Fibroblast of mammary gland (primary cell): ENCODE data around the gene ATOSA.

Experiments
- DNase-seq: peaks from one replicate; pipeline ENCODE4 v3.0.0-alpha.2; 2010; ENCODE audit warnings: low read depth
- H3K4me3 ChIP-seq: 2 replicates; pipeline ENCODE4 v1.5.1; 2011; ENCODE audit warnings: low read depth, mild to moderate bottlenecking, low read length, moderate library complexity; ENCODE audit not compliant: control insufficient read depth
- CTCF ChIP-seq: conservative IDR thresholded peaks from 2 replicates; pipeline ENCODE4 v1.5.1; 2011; ENCODE audit warnings: low read depth, low read length, inconsistent platforms; ENCODE audit not compliant: control insufficient read depth, insufficient read depth

Gene ATOSA

DNA sequence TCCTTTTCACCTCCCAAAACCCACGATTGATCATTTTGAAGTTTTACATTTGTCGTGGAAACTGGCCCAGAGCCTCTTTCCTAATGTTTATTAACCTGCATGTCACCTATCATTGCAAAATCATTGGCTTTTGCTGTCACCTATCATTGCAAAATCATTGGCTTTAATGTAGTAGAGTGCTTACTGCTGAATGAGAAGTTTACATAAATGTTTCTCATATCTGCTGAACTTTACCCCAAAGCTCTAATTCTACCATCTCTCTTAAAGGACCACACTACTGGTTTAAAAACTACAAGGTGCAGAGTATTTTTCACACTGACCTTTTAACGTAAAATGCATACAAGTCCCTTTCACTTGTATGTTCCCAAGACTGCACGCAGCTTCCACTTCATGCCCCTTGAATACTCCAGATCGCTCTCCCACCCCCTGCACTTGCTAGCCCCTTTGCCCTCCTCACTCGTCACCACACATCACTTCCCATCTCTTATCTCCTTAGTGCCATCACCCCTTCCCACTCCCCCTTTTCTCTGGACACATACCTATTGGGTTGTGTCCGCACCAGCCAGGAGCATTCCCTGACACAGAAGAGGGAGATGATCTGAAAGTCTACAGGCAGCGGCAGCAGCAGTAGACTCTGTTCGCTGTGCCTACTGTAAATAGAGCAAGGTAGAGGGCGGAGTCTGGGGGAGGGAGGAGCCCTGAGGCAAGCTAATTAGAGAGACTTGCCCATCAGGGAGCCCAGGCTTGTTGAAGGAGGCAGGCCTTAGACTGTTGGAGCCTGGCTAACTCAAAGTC is 30.2 kb upstream of the ATOSA start:
- no peak overlapping the region for H3K4me3 ChIP-seq
- TF ChIP-seq CTCF, result no peak
- DNase-seq, result no peak

DNA sequence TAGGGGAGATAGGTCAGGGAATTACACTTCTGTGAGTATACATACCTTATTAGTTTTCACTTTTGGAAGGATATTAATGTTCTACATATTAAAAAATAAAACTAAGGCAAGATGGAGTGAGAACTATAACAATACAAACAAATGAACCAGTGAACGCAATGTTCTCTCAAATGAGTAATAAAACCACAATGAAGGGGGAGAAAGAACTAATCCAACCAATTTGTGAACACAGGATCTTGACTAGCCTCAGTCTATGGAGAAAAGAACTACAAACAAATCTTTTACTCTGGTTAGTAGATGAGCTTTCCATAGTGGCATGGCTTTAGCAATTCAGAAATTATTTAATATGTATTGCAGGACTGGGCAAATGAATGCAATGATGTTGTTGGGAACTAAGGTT is 26.9 kb upstream of the ATOSA start:
- TF ChIP-seq CTCF, result no peak
- no peak overlapping the region for H3K4me3 ChIP-seq
- DNase-seq, result peak; percentile 57

DNA sequence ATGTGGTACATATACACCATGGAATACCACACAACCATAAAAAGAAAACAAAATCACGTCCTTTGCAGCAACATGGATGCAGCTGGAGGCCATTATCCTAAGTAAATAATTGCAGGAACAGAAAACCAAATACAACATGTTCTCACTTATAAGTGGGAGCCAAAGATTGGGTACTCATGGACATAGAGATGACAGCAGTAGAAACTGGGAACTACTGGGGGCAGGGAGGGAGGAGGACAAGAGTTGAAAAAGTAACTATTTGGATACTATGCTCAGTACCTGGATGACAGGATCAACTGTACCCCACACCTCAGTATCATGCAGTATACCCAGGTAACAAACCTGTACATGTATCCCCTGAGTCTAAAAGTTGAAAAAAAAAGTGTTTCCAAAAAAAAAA is 23.2 kb upstream of the ATOSA start:
- no peak for TF ChIP-seq CTCF
- H3K4me3 ChIP-seq, result no peak overlapping the region
- DNase-seq, result no peak

GRCh38 chr15:52699457-52699856 is 20.3 kb upstream of the ATOSA start:
- TF ChIP-seq CTCF, result no peak
- no peak for DNase-seq

GRCh38 chr15:52698514-52698913 is 19.3 kb upstream of the ATOSA start:
- no peak overlapping the region for H3K4me3 ChIP-seq
- TF ChIP-seq CTCF, result no peak
- DNase-seq, result no peak

More at GRCh38 chr15:52699457-52699856, 20.3 kb upstream of the ATOSA start:
- no peak overlapping the region for H3K4me3 ChIP-seq

DNA sequence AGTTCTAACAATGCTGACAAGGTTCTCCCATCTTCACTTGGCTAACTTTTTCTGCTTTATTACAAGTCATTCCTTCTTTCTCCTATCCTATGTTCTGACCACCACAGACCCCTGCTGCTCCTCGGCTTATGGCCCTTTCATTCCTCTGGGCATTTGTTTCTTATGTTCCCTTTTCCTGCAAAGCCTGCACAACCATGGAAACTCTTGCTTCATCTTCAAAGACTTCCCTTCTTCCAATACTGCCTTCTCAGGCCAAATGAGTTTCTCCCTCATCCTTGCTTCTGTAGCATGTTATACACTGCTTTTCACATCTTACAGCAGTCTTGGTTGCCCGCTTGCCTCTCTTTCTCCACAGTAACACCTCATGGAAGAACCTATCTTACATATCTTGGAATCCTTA is 17.9 kb upstream of the ATOSA start:
- DNase-seq, result no peak
- TF ChIP-seq CTCF, result no peak

More for the DNA sequence above, 17.9 kb upstream of the ATOSA start:
- H3K4me3 ChIP-seq, result no peak overlapping the region
